ENCODE results near the gene METTL13.

METTL13 gene, protein sequence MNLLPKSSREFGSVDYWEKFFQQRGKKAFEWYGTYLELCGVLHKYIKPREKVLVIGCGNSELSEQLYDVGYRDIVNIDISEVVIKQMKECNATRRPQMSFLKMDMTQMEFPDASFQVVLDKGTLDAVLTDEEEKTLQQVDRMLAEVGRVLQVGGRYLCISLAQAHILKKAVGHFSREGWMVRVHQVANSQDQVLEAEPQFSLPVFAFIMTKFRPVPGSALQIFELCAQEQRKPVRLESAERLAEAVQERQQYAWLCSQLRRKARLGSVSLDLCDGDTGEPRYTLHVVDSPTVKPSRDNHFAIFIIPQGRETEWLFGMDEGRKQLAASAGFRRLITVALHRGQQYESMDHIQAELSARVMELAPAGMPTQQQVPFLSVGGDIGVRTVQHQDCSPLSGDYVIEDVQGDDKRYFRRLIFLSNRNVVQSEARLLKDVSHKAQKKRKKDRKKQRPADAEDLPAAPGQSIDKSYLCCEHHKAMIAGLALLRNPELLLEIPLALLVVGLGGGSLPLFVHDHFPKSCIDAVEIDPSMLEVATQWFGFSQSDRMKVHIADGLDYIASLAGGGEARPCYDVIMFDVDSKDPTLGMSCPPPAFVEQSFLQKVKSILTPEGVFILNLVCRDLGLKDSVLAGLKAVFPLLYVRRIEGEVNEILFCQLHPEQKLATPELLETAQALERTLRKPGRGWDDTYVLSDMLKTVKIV

GRCh38 chr1:171781176-171781875 lies at the start of gene METTL13:
Gene METTL13 (plus strand): TSS chr1:171781660. CDS start chr1:171781968, 308 bp downstream.
- DNase-seq, result peak; percentile 95

DNA sequence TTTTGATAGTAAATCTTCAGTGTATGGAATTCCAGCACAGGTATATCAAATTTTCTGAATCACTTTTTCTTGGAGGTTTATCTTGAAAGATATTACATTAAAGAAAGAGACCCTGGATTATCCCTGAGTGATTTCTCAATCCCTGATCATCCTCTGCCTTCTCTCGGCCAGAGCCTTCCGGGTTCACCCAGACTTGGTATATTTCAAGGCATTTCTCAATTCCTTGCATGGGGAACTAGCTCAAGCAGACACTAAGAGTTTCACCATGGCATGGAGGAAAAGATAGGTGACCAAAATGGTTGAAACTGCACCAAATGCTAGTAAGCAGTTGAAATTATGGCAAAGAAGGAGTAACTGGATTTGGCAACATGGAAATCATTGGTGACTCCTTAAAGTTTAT lies 45.3 kb upstream of the METTL13 start:
- no peak for DNase-seq

GRCh38 chr1:171738911-171739310 lies 42.5 kb upstream of the METTL13 start:
- DNase-seq, result no peak

DNA sequence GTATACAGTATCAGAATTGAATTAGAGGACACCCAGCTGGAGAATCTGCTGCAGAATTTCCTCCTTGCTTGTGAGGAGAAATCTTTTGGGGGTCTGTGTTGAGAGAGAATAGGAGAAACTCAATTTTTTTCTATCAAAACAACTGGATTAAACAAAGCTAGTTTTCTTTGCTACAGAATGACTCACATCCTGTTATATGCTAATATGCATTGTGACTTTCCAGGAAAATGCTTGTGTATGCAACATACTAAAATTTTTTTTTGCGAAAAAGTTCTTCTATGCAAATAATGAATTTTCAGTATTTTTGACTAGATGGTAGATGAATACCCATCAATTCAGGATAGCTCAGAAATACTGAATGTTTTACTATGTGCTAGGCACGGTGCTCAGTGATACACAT lies 41.8 kb upstream of the METTL13 start:
- DNase-seq, result no peak

GRCh38 chr1:171740356-171740863 lies 41.0 kb upstream of the METTL13 start:
- DNase-seq, result no peak

- DNase-seq, result peak; percentile 30
Observed at GRCh38 chr1:171740987-171741871, 40.2 kb upstream of the METTL13 start.

- DNase-seq, result peak; percentile 81
Observed at GRCh38 chr1:171741872-171742576, 39.4 kb upstream of the METTL13 start, which contains the start of gene VAMP4. Gene VAMP4 (minus strand): TSS chr1:171742065. CDS start chr1:171738414, 3,651 bp downstream.

GRCh38 chr1:171742577-171742922 lies 38.9 kb upstream of the METTL13 start:
- peak; percentile 14 for DNase-seq

- no peak for DNase-seq
Observed at GRCh38 chr1:171743081-171743870, 38.2 kb upstream of the METTL13 start.

DNA sequence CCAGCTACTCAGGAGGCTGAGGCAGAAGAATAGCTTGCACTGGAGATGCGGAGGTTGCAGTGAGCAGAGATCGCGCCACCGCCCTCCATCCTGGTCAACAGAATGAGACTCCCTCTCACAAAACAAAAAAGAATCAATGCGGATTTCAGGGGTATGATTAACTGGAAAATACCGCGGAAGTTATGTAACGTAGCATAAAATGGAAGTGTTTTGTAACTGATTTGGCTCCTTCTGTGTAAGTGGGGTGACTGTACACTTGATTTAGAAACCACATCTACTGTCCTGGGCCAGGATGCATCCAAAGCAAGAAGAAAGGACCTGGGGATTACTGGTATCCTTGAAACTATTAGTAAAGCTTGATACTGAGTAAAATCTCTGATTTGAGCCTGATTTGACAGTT lies 36.5 kb upstream of the METTL13 start:
- DNase-seq, result no peak

DNA sequence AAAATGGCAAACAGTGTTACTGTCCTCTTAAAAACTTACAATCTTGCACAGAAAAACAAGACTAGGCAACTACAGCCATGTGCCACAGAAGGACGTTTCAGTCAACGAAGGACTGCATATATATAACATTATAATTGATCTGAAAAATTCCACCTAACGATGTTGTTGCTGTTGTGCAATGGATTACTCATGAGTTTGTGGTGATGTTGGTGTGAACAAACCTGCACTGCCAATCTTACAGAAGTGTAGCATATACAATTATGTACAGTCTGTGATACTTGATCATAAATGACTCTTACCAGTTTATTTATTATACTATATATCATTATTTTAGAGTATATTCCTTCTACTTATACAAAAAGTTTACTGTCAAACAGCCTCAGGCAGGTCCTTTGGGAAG lies 32.8 kb upstream of the METTL13 start:
- DNase-seq, result no peak

- DNase-seq, result no peak
Observed at GRCh38 chr1:171751221-171751620, 30.2 kb upstream of the METTL13 start.

- no peak for DNase-seq
Observed at GRCh38 chr1:171753182-171753581, 28.3 kb upstream of the METTL13 start.

DNA sequence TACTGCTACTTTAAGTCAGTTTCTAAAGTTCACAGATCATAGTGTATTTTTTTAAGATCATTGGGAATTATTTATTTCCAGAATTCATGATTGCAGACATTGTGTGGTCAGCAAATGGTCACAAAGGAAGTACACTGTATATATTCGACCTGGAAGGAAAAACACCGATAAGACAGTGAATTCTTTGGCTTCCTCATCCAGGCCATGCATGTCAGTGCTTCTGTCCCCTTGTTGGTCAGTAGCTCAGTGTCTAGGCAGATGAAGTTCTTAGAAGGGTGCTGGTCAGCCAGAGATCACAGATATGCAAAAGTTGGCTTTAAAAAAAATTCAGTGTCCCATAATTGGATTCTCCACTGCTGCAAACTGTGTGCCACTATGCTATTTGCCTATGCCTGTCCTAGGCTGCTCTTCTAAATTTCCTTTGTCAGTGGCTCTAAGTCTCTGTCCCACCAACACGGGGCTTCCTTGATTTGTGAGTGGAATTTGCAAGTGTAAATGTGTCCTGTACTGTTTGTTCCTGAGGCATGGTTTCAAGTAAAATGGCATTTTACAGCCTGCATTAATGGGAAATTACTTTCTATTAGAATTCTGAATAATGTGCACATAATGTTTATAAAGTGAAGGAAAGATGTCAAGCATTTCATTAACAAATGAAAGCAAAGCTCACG lies 27.6 kb upstream of the METTL13 start:
- no peak for DNase-seq

DNA sequence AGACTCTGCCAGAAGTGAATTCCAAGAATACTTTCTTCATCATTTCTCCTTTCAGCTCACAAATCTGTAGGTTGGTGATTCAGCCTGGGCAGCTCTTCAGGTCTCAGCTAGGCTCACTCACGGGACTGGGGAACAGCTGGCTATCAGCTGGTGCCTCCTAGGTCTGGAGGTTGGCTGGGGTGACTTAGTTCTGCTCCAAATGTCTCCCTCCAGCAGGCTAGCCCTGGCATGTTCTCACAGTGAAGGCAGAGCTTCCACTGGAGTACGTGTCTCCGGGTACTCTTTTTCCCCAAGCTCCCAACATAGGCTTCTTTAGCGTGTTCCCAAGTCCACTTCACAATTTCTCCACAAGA lies 27.1 kb upstream of the METTL13 start:
- no peak for DNase-seq

DNA sequence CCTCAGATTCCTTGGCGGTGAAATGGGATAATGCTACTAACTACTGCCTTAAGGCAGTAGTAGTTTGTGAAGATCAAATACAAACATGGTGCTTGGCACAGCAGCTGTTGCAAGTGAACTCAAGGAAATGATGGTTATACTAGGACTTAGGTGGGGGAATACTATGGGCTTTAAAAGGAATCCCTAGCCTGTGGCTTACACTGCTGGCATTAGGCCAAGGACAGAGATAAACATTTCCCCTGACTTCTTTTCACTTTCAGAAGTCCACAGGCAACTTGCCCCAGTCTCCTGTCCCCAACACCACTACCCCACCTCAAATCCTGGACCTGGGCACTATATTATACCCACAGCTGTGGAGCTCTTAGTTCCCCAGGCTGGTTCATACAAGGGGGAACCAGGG lies 26.5 kb upstream of the METTL13 start:
- DNase-seq, result no peak

DNA sequence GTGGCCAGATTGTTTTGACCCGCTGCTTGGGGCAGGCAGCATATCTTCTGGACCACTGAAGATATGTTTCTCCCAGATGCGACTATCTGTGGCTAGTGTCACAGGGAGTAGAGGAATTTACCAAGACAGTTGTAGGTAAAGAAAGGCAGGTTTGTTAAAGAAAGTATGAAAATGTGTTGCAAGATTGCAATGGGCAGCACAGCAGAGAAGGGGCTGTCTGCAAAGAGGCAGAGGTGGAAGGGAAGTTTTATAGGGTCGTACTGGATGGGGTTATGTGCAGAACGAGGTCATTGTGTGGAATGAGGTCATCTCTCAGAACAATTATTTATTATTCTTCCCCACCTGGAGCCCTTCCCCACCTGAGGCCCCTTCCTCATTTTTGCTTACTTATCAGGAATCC lies 24.6 kb upstream of the METTL13 start:
- no peak for DNase-seq

DNA sequence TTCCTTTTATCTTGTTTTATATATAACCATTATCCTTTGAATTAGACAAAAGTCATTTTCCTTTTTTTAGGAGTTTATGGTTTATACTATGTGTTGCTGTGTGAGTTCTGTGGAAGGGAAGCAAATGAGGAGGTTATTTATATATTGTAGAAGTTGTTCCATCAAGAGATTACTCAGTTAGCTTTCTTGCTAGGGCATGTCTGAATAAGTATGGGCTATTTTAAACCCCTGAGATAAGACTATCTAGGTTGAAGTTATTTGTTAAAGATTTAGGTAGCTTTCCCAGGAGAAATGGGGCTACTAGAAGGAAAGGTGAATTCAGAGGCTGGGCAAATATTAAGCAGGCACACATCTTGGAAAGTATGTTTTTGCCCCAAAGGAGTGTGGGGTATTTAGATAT lies 23.4 kb upstream of the METTL13 start:
- no peak for DNase-seq

DNA sequence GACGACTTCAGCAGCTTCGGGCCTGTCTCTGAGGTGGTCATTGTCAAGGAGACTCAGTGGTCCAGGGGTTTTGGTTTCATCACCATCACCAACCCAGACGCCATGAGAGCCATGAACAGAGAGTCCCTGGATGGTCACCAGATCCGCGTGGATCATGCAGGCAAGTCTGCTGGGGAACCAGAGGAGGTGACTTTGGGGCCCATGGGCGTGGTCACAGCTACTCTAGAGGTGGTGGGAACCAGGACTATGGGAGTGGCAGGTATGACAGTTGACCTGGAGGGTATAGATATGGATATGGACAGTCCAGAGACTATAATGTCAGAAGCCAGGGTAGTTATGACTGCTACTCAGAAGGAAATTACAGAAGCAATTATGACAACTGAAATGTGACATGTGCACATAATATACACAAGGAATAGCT lies 19.3 kb upstream of the METTL13 start:
- DNase-seq, result no peak

- DNase-seq, result no peak
Observed at GRCh38 chr1:171763764-171764163, 17.7 kb upstream of the METTL13 start.

Measured in stimulated activated CD4-positive, alpha-beta T cell treated with anti-CD3 and anti-CD28 coated beads, Interleukin-12 subunit alpha, Interleukin-12 subunit beta, amount 100 ng/mL, for 4 hours (primary cell).